IMR-90 (cell line): ENCODE data around the gene CEP78. TPM values are rescaled to one million over a fixed set of nuclear protein-coding genes. Genes with fewer than 3 reads are reported as not detected.
A peak's percentile ranks its signal among the peaks of the same experiment; 100 is the strongest.

Experiments
- ATAC-seq: fragments of 200-7000 bp; cut with Tn5 transposase; 2 replicates; pipeline ENCODE4 v1.9.1; 2020; ENCODE audit warnings: low read depth, mild to moderate bottlenecking, moderate library complexity
- BruUV-seq: library from RNA; stranded (reverse); fragments of 400-500 nt; replicated peaks from 2 replicates; lab custom pipeline; 2021; lab: Mats Ljungman, UMichigan
- CTCF ChIA-PET: fragments of 300-600 bp; formaldehyde crosslinking; extraction: SDS; loops from one replicate; lab custom pipeline; 2021; ENCODE audit warnings: antibody characterized with exemption; lab: Yijun Ruan, JAX
- POLR2A ChIA-PET: fragments of 300-600 bp; sonication (Branson Sonifier 250); formaldehyde crosslinking; loops from one replicate; lab custom pipeline; 2022; ENCODE audit warnings: antibody characterized with exemption; ENCODE audit not compliant: unreplicated experiment; lab: Charles Lee
- DNase-seq: peaks from one replicate; pipeline ENCODE4 v3.0.0; 2013
- H2AFZ ChIP-seq: replicated peaks from 2 replicates; pipeline ENCODE3; 2013; ENCODE audit warnings: low read length, mild to moderate bottlenecking; ENCODE audit not compliant: poor library complexity
- H2AK5ac ChIP-seq: 2 replicates; pipeline ENCODE4 v1.6.1; 2013; ENCODE audit warnings: low read depth, low read length, inconsistent platforms
- H2AK9ac ChIP-seq: replicated peaks from 2 replicates; pipeline ENCODE3; 2013; ENCODE audit warnings: mild to moderate bottlenecking, low read depth, low read length, moderate library complexity; ENCODE audit not compliant: poor library complexity
- H2BK120ac ChIP-seq: 2 replicates; pipeline ENCODE4 v1.6.1; 2013; ENCODE audit warnings: low read depth, low read length, inconsistent platforms
- H2BK15ac ChIP-seq: 3 replicates; pipeline ENCODE4 v1.6.1; 2013; ENCODE audit warnings: low read depth, low read length, inconsistent platforms
- H2BK20ac ChIP-seq: 2 replicates; pipeline ENCODE4 v1.6.1; 2013; ENCODE audit warnings: low read depth, mild to moderate bottlenecking, inconsistent platforms, low read length, moderate library complexity
- H2BK5ac ChIP-seq: 2 replicates; pipeline ENCODE4 v1.6.1; 2013; ENCODE audit warnings: mild to moderate bottlenecking, low read depth, low read length, inconsistent platforms; ENCODE audit not compliant: poor library complexity, severe bottlenecking
- H3K14ac ChIP-seq: replicated peaks from 2 replicates; pipeline ENCODE4 v1.6.1; 2013; ENCODE audit warnings: low read depth, low read length, inconsistent platforms
- H3K18ac ChIP-seq: 2 replicates; pipeline ENCODE4 v1.6.1; 2013; ENCODE audit warnings: low read depth, low read length, control low read depth
- H3K23ac ChIP-seq: 2 replicates; pipeline ENCODE4 v1.6.1; 2013; ENCODE audit warnings: low read depth, low read length, inconsistent platforms
- H3K27ac ChIP-seq: 2 replicates; pipeline ENCODE4 v1.5.1; 2013; ENCODE audit warnings: mild to moderate bottlenecking, control low read depth, low read length; ENCODE audit not compliant: insufficient read depth
- H3K27me3 ChIP-seq: 2 replicates; pipeline ENCODE4 v1.6.1; 2013; ENCODE audit warnings: low read length; ENCODE audit not compliant: control insufficient read depth, insufficient read depth
- H3K36me3 ChIP-seq: 2 replicates; pipeline ENCODE4 v1.6.1; 2013; ENCODE audit warnings: low read length, mixed read lengths; ENCODE audit not compliant: control insufficient read depth, insufficient read depth
- H3K4ac ChIP-seq: 2 replicates; pipeline ENCODE4 v1.6.1; 2013; ENCODE audit warnings: low read depth, low read length, inconsistent platforms
- H3K4me1 ChIP-seq: 2 replicates; pipeline ENCODE4 v1.6.1; 2013; ENCODE audit warnings: low read length, mixed read lengths; ENCODE audit not compliant: control insufficient read depth, insufficient read depth
- H3K4me2 ChIP-seq: 2 replicates; pipeline ENCODE4 v1.6.1; 2013; ENCODE audit warnings: low read depth, mild to moderate bottlenecking, control low read depth, low read length, moderate library complexity
- H3K4me3 ChIP-seq: 2 replicates; pipeline ENCODE4 v1.5.1; 2013; ENCODE audit warnings: low read depth, mild to moderate bottlenecking, control low read depth, low read length, moderate library complexity; ENCODE audit not compliant: insufficient read depth
- H3K56ac ChIP-seq: 2 replicates; pipeline ENCODE4 v1.6.1; 2013; ENCODE audit warnings: low read length, inconsistent platforms; ENCODE audit not compliant: insufficient read depth; ENCODE audit errors: extremely low read depth
- H3K79me1 ChIP-seq, 2 experiments: 2 replicates each; pipeline ENCODE4 v1.6.1; 2013; ENCODE audit warnings: low read length in 2 of 2, inconsistent platforms in 1 of 2, low read depth in 1 of 2
- H3K9ac ChIP-seq: 2 replicates; pipeline ENCODE4 v1.6.1; 2013; ENCODE audit warnings: low read depth, low read length, control low read depth
- H3K9me1 ChIP-seq: 2 replicates; pipeline ENCODE4 v1.6.1; 2013; ENCODE audit warnings: low read length, inconsistent platforms; ENCODE audit not compliant: insufficient read depth
- H3K9me3 ChIP-seq: 2 replicates; pipeline ENCODE4 v1.6.1; 2013; ENCODE audit warnings: low read length; ENCODE audit not compliant: control insufficient read depth, insufficient read depth
- H4K20me1 ChIP-seq: 2 replicates; pipeline ENCODE4 v1.6.1; 2013; ENCODE audit warnings: low read length, inconsistent platforms; ENCODE audit not compliant: insufficient read depth
- H4K5ac ChIP-seq: 2 replicates; pipeline ENCODE4 v1.6.1; 2013; ENCODE audit warnings: mild to moderate bottlenecking, low read depth, low read length, control low read depth
- H4K8ac ChIP-seq, 2 experiments: 2 replicates each; pipeline ENCODE4 v1.6.1; 2013; ENCODE audit warnings: low read depth in 2 of 2, low read length in 2 of 2, control low read depth in 1 of 2, inconsistent platforms in 1 of 2
- H4K91ac ChIP-seq: 2 replicates; pipeline ENCODE4 v1.6.1; 2013; ENCODE audit warnings: low read depth, low read length, inconsistent platforms; ENCODE audit not compliant: insufficient read depth
- CEBPB ChIP-seq: IDR thresholded peaks from 2 replicates; pipeline ENCODE4 v1.6.1; 2012; ENCODE audit warnings: low read depth, low read length, improper control_type of control experiment
- CHD1 ChIP-seq: IDR thresholded peaks from 2 replicates; pipeline ENCODE4 v1.6.1; 2012; ENCODE audit warnings: low read depth, low read length, improper control_type of control experiment
- MAFK ChIP-seq: IDR thresholded peaks from 2 replicates; pipeline ENCODE4 v1.6.1; 2012; ENCODE audit warnings: low read depth, low read length, improper control_type of control experiment
- NFE2L2 ChIP-seq: fragments of 150-350 bp; IDR thresholded peaks from 2 replicates; pipeline ENCODE4 v1.6.1; 2016; ENCODE audit warnings: low read depth, mild to moderate bottlenecking, low read length
- RCOR1 ChIP-seq: IDR thresholded peaks from 2 replicates; pipeline ENCODE4 v1.6.1; 2012; ENCODE audit warnings: mild to moderate bottlenecking, low read length, improper control_type of control experiment; ENCODE audit not compliant: insufficient replicate concordance
- RFX5 ChIP-seq: IDR thresholded peaks from 2 replicates; pipeline ENCODE4 v1.8.0; 2012; ENCODE audit warnings: low read depth, mild to moderate bottlenecking, low read length, moderate library complexity
- SMC3 ChIP-seq: fragments of 150-350 bp; IDR thresholded peaks from 2 replicates; pipeline ENCODE4 v1.6.1; 2016; ENCODE audit warnings: low read depth, mild to moderate bottlenecking, antibody characterized with exemption, low read length, moderate library complexity
- WGBS, 2 experiments: methylation state at CpG; one replicate each; pipeline versions ENCODE4 v1.1.5 to v1.1.7; 2013; ENCODE audit warnings: missing lambda C conversion rate in 2 of 2; ENCODE audit not compliant: insufficient read length in 1 of 2; ENCODE audit errors: extremely low coverage in 2 of 2; 5-methylcytosine and 5-hydroxymethylcytosine counted together
- dilution Hi-C: fragments of 300-500 bp; cut with HindIII; formaldehyde crosslinking; loops from one replicate; pipeline ENCODE4 v1.14.3; 2018; ENCODE audit warnings: low sequenced_read_pairs; ENCODE audit not compliant: unreplicated experiment
- in situ Hi-C: fragments of 300-500 bp; cut with MboI; formaldehyde crosslinking; loops from 3 replicates; pipeline ENCODE4 v1.14.3; 2019; ENCODE audit warnings: low sequenced_read_pairs, inconsistent platforms, mixed read lengths
- intact Hi-C: fragments of 100-400 bp; cut with micrococcal nuclease; formaldehyde crosslinking; loops from 2 replicates; pipeline ENCODE4 v1.10.0; 2022
- polyA plus RNA-seq, 3 experiments: library from polyadenylated mRNA; depleted of rRNA; stranded (reverse); fragments of >200 nt; gene quantifications; 2 replicates each; pipeline ENCODE4 v1.2.3, GENCODE V29; 2012; ENCODE audit warnings: low replicate concordance in 1 of 3
- total RNA-seq: library from RNA; depleted of rRNA; stranded (reverse); fragments of >200 nt; gene quantifications from 2 replicates; pipeline ENCODE4 v1.2.3, GENCODE V29; 2012
- TF ChIP-seq, protein P1 (sequence below): fragments of 150-350 bp; IDR thresholded peaks from 2 replicates; pipeline ENCODE4 v1.6.1; 2017; ENCODE audit warnings: mild to moderate bottlenecking, antibody characterized with exemption, low read length, low read depth
- TF ChIP-seq, protein P2 (sequence below): fragments of 150-350 bp; IDR thresholded peaks from 2 replicates; pipeline ENCODE4 v1.6.1; 2016; ENCODE audit warnings: low read depth, mild to moderate bottlenecking, low read length, moderate library complexity, borderline replicate concordance

The CEP78 gene
- total and polyA plus RNA-seq, 2 of the 4 experiments (the other 2 are of a cell fraction): 9.2 to 18.3 TPM

DNA sequence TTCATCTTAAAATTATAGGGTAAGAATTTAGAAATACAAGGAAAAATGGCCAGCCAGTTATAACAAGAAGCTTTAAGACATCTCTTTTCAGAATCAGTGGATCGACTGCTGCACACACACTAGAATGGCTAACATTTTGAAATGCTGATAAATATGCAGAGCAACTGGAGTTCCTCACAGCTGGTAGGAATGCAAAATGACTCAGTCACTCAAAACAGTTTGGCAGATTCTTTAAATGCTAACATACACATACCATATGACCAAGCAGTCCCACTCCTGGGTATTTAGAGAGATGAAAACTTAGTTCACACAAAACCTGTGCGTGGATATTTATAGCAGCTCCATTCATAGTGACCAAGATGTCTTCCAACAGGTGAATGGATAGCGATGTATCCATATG, 37.9 kb downstream of the CEP78 start:
- ChIA-PET POLR2A (interaction anchor here (0.6 kb wide), 1 partner anchor 584 kb away, joined by 3 read pairs; no protein-coding TSS in a partner anchor), CTCF (interaction anchor here (0.6 to 0.8 kb wide), 2 partner anchors 11 to 1771 kb away, joined by 3 read pairs; no protein-coding TSS in a partner anchor)
- peak overlapping the region; percentile 3; the same call in 1 of the 2 replicates for H3K18ac ChIP-seq
- no peak overlapping the region for H3K56ac ChIP-seq
- no peak overlapping the region for H3K4ac ChIP-seq
- H3K14ac ChIP-seq: no peak overlapping the region
- BruUV-seq: no TSS peak
- no peak overlapping the region for H2BK20ac ChIP-seq
- H3K27ac ChIP-seq: no peak overlapping the region
- H2AFZ ChIP-seq: no peak overlapping the region
- 0 out of 3 replicates have a peak overlapping the region, but pooled peaks have one; percentile 4 for H2BK15ac ChIP-seq
- no peak overlapping the region for H4K91ac ChIP-seq
- 0 out of 2 replicates have a peak, but pooled peaks cover 1% of the 10 kb centered on the region for H3K36me3 ChIP-seq
- H3K4me2 ChIP-seq: peak overlapping the region; percentile 16; the same call in 1 of the 2 replicates
- intact Hi-C loops (no loop called here), in situ Hi-C loops (no loop called here), dilution Hi-C loops (no loop called here)
- no peak overlapping the region for H3K23ac ChIP-seq
- H3K9me1 ChIP-seq: no peaks in the 10 kb centered on the region
- TF ChIP-seq NFE2L2: no peak
- TF ChIP-seq, protein P1, sequence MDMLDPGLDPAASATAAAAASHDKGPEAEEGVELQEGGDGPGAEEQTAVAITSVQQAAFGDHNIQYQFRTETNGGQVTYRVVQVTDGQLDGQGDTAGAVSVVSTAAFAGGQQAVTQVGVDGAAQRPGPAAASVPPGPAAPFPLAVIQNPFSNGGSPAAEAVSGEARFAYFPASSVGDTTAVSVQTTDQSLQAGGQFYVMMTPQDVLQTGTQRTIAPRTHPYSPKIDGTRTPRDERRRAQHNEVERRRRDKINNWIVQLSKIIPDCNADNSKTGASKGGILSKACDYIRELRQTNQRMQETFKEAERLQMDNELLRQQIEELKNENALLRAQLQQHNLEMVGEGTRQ: no peak
- no peak for TF ChIP-seq CEBPB
- no peak for TF ChIP-seq RCOR1
- TF ChIP-seq MAFK: no peak
- no peak for TF ChIP-seq SMC3
- no peak for TF ChIP-seq CHD1
- TF ChIP-seq RFX5: no peak
- TF ChIP-seq, protein P2, sequence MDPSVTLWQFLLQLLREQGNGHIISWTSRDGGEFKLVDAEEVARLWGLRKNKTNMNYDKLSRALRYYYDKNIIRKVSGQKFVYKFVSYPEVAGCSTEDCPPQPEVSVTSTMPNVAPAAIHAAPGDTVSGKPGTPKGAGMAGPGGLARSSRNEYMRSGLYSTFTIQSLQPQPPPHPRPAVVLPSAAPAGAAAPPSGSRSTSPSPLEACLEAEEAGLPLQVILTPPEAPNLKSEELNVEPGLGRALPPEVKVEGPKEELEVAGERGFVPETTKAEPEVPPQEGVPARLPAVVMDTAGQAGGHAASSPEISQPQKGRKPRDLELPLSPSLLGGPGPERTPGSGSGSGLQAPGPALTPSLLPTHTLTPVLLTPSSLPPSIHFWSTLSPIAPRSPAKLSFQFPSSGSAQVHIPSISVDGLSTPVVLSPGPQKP: no peak
- H3K79me1 ChIP-seq: no peaks in the 10 kb centered on the region
- peak; percentile 74 for DNase-seq
- no peak overlapping the region for H2BK120ac ChIP-seq
- no peak overlapping the region for H4K8ac ChIP-seq
- no peak overlapping the region for H3K4me3 ChIP-seq
- H3K27me3 ChIP-seq: no peaks in the 10 kb centered on the region
- H3K4me1 ChIP-seq: peaks cover 3% of the 10 kb centered on the region
- no peak overlapping the region for H2BK5ac ChIP-seq
- no peaks in the 10 kb centered on the region for H4K20me1 ChIP-seq
- no peak overlapping the region for H2AK5ac ChIP-seq
- no peak overlapping the region for H4K5ac ChIP-seq
- no peak overlapping the region for H3K9ac ChIP-seq
- peak; percentile 84 for ATAC-seq
- no peaks in the 10 kb centered on the region for H3K9me3 ChIP-seq
- 100% methylated on average over 2 of the region's 3 CpGs; no CpG with 5 or more reads in 1 of the 2 experiments for WGBS, 2 experiments
- H2AK9ac ChIP-seq: no peak overlapping the region
